H9 (cell line): Measurements from ENCODE around the gene THBS3. TPM values are rescaled to one million over a fixed set of nuclear protein-coding genes. Genes with fewer than 3 reads are reported as not detected.
A peak's percentile ranks its signal among the peaks of the same experiment; 100 is the strongest.

Experiments
- DNase-seq: peaks from one replicate; pipeline ENCODE4 v3.0.0-alpha.2; 2017
- H2AFZ ChIP-seq: one replicate; pipeline ENCODE4 v1.6.1; 2013; ENCODE audit warnings: mild to moderate bottlenecking, low read length, control low read depth, moderate library complexity
- H2AK5ac ChIP-seq: 2 replicates; pipeline ENCODE4 v1.6.1; 2013; ENCODE audit warnings: low read length, control low read depth, mixed read lengths; ENCODE audit not compliant: insufficient read length
- H2BK120ac ChIP-seq: one replicate; pipeline ENCODE4 v1.6.1; 2013; ENCODE audit warnings: low read depth, mild to moderate bottlenecking, low read length, control low read depth, inconsistent platforms; ENCODE audit not compliant: poor library complexity, severe bottlenecking
- H2BK12ac ChIP-seq: 2 replicates; pipeline ENCODE4 v1.6.1; 2013; ENCODE audit warnings: low read length, control low read depth, mixed read lengths, low read depth; ENCODE audit not compliant: insufficient read length
- H2BK15ac ChIP-seq: 2 replicates; pipeline ENCODE4 v1.6.1; 2013; ENCODE audit warnings: low read depth, low read length, control low read depth
- H2BK20ac ChIP-seq: one replicate; pipeline ENCODE4 v1.6.1; 2013; ENCODE audit warnings: low read depth, mild to moderate bottlenecking, low read length, control low read depth, inconsistent platforms; ENCODE audit not compliant: poor library complexity, severe bottlenecking
- H2BK5ac ChIP-seq: 2 replicates; pipeline ENCODE4 v1.6.1; 2013; ENCODE audit warnings: low read length, control low read depth, mixed read lengths; ENCODE audit not compliant: insufficient read length
- H3K14ac ChIP-seq: 2 replicates; pipeline ENCODE4 v1.6.1; 2013; ENCODE audit warnings: low read length, control low read depth; ENCODE audit not compliant: insufficient read depth
- H3K18ac ChIP-seq: 2 replicates; pipeline ENCODE4 v1.6.1; 2013; ENCODE audit warnings: low read depth, mild to moderate bottlenecking, mixed read lengths, low read length, control low read depth; ENCODE audit not compliant: insufficient read length
- H3K23ac ChIP-seq: 2 replicates; pipeline ENCODE4 v1.6.1; 2013; ENCODE audit warnings: low read length, control low read depth, mixed read lengths, low read depth; ENCODE audit not compliant: insufficient read length
- H3K23me2 ChIP-seq: 2 replicates; pipeline ENCODE4 v1.6.1; 2013; ENCODE audit warnings: low read depth, mild to moderate bottlenecking, mixed read lengths, low read length, control low read depth; ENCODE audit not compliant: insufficient read length, poor library complexity, severe bottlenecking
- H3K27ac ChIP-seq: 2 replicates; pipeline ENCODE4 v1.5.1; 2013; ENCODE audit warnings: low read length, control low read depth, mixed read lengths, low read depth; ENCODE audit not compliant: insufficient read length
- H3K27me3 ChIP-seq: 2 replicates; pipeline ENCODE4 v1.6.1; 2013; ENCODE audit warnings: low read length, control low read depth, inconsistent platforms; ENCODE audit not compliant: insufficient read depth
- H3K4ac ChIP-seq: 2 replicates; pipeline ENCODE4 v1.6.1; 2013; ENCODE audit warnings: low read depth, mild to moderate bottlenecking, control low read depth, inconsistent platforms, low read length, moderate library complexity
- H3K4me1 ChIP-seq: 2 replicates; pipeline ENCODE4 v1.6.1; 2013; ENCODE audit warnings: low read length, control low read depth, inconsistent platforms; ENCODE audit not compliant: insufficient read depth
- H3K4me2 ChIP-seq: 2 replicates; pipeline ENCODE4 v1.6.1; 2013; ENCODE audit warnings: low read length, control low read depth, mixed read lengths; ENCODE audit not compliant: insufficient read length, insufficient read depth
- H3K56ac ChIP-seq: 2 replicates; pipeline ENCODE4 v1.6.1; 2013; ENCODE audit warnings: low read depth, mild to moderate bottlenecking, mixed read lengths, low read length, control low read depth; ENCODE audit not compliant: insufficient read length
- H3K79me1 ChIP-seq: 2 replicates; pipeline ENCODE4 v1.6.1; 2013; ENCODE audit warnings: low read depth, mild to moderate bottlenecking, moderate library complexity, low read length, control low read depth, inconsistent platforms; ENCODE audit not compliant: insufficient read depth, poor library complexity, severe bottlenecking
- H3K79me2 ChIP-seq: 2 replicates; pipeline ENCODE4 v1.6.1; 2013; ENCODE audit warnings: low read length, control low read depth, inconsistent platforms; ENCODE audit not compliant: insufficient read depth
- H3K9ac ChIP-seq: 2 replicates; pipeline ENCODE4 v1.6.1; 2013; ENCODE audit warnings: low read length, control low read depth, mixed read lengths; ENCODE audit not compliant: insufficient read length; ENCODE audit errors: extremely low read depth
- H3K9me3 ChIP-seq: one replicate; pipeline ENCODE4 v1.6.1; 2013; ENCODE audit warnings: low read depth, low read length, inconsistent platforms; ENCODE audit not compliant: control insufficient read depth
- H3T11ph ChIP-seq: one replicate; pipeline ENCODE4 v1.6.1; 2013; ENCODE audit warnings: mild to moderate bottlenecking, low read length, control low read depth, inconsistent platforms
- H4K20me1 ChIP-seq: one replicate; pipeline ENCODE4 v1.6.1; 2013; ENCODE audit not compliant: control insufficient read depth, insufficient read length, insufficient read depth
- H4K5ac ChIP-seq: 2 replicates; pipeline ENCODE4 v1.6.1; 2013; ENCODE audit warnings: low read depth, mild to moderate bottlenecking, mixed read lengths, low read length, control low read depth; ENCODE audit not compliant: insufficient read length
- H4K8ac ChIP-seq: replicated peaks from 2 replicates; pipeline ENCODE4 v1.6.1; 2013; ENCODE audit warnings: low read length, control low read depth, mixed read lengths, low read depth; ENCODE audit not compliant: insufficient read length
- H4K91ac ChIP-seq: 2 replicates; pipeline ENCODE4 v1.6.1; 2013; ENCODE audit warnings: low read depth, mild to moderate bottlenecking, moderate library complexity, mixed read lengths, low read length, control low read depth; ENCODE audit not compliant: insufficient read length
- H3K27ac Mint-ChIP-seq, 3 experiments: 2 replicates in 2 of 3; 3 replicates in 1 of 3; pipeline ENCODE4 v1.8.0; 2020 to 2021; ENCODE audit warnings: mixed read lengths in 3 of 3, mild to moderate bottlenecking in 1 of 3, moderate library complexity in 1 of 3
- H3K27me3 Mint-ChIP-seq: 2 replicates; pipeline ENCODE4 v1.8.0; 2021; ENCODE audit warnings: low read depth, mild to moderate bottlenecking, moderate library complexity, mixed read lengths
- H3K36me3 Mint-ChIP-seq, 3 experiments: 2 replicates in 2 of 3; 3 replicates in 1 of 3; pipeline ENCODE4 v1.8.0; 2020 to 2021; ENCODE audit warnings: low read depth in 3 of 3, mixed read lengths in 3 of 3; ENCODE audit not compliant: insufficient read depth in 1 of 3
- H3K4me1 Mint-ChIP-seq, 2 experiments: 2 replicates each; pipeline ENCODE4 v1.8.0; 2020; ENCODE audit warnings: mixed read lengths in 2 of 2
- H3K4me3 Mint-ChIP-seq, 2 experiments: 2 replicates in 1 of 2; 3 replicates in 1 of 2; pipeline ENCODE4 v1.8.0; 2020 to 2021; ENCODE audit warnings: mild to moderate bottlenecking in 2 of 2, mixed read lengths in 2 of 2, moderate library complexity in 1 of 2
- H3K9me3 Mint-ChIP-seq, 2 experiments: 2 replicates in 1 of 2; 3 replicates in 1 of 2; pipeline ENCODE4 v1.8.0; 2020; ENCODE audit warnings: mild to moderate bottlenecking in 2 of 2, mixed read lengths in 2 of 2, moderate library complexity in 1 of 2
- CTCF ChIP-seq: fragments of 200-600 bp; sonication (generic); conservative IDR thresholded peaks from 3 replicates; pipeline ENCODE4 v1.8.0; 2021; ENCODE audit warnings: antibody characterized with exemption, mild to moderate bottlenecking
- WGBS: extraction: QIAGEN DNeasy Blood & Tissue Kit; methylation state at CpG from one replicate; pipeline ENCODE4 v1.1.7; 2013; ENCODE audit warnings: missing lambda C conversion rate, low lambda C conversion rate, mixed read lengths; ENCODE audit not compliant: insufficient read length; ENCODE audit errors: extremely low coverage; 5-methylcytosine and 5-hydroxymethylcytosine counted together
- total RNA-seq: library from RNA; stranded (reverse); gene quantifications from 2 replicates; pipeline ENCODE4 v1.2.1, GENCODE V29; 2021

THBS3 gene
- total RNA-seq, 1 experiment from 2014 or later = 5.9 TPM

GRCh38 chr1:155226910-155227260, 19.2 kb upstream of the THBS3 start:
- no peak overlapping the region for H2AFZ ChIP-seq
- H3K36me3 Mint-ChIP-seq = peaks cover 0 to 10% (median 8%) of the 10 kb centered on the region in 3 experiments; a peak in 4 of 7 replicates

More at GRCh38 chr1:155226910-155227260, 19.2 kb upstream of the THBS3 start:
- Histone ChIP-seq H3K4me2 (peak overlapping the region; percentile 81), H4K5ac (no peak overlapping the region), H3K79me1 (no peaks in the 10 kb centered on the region), H3K4me1 (no peaks in the 10 kb centered on the region; the same call in 1 of the 2 replicates), H4K91ac (no peak overlapping the region), H2BK12ac (no peak overlapping the region), H2BK20ac (no peak overlapping the region), H3K9me3 (no peaks in the 10 kb centered on the region), H3K4ac (no peak overlapping the region), H3K56ac (no peak overlapping the region), H4K8ac (no peak overlapping the region), H2BK120ac (no peak overlapping the region), H3K18ac (peak overlapping the region; percentile 37), H2AK5ac (no peak overlapping the region), H3K23me2 (peaks cover 4% of the 10 kb centered on the region), H2BK5ac (no peak overlapping the region), H3K79me2 (no peaks in the 10 kb centered on the region), H3K23ac (no peak overlapping the region), H3T11ph (no peak overlapping the region), H3K9ac (peak overlapping the region; percentile 71), H2BK15ac (no peak overlapping the region), H3K27me3 (no peaks in the 10 kb centered on the region), H3K27ac (no peak overlapping the region), H4K20me1 (no peaks in the 10 kb centered on the region), H3K14ac (peak overlapping the region; percentile 44; the same call in 1 of the 2 replicates)
- Mint-ChIP-seq H3K27ac (peak overlapping the region; percentile 91 to 99 (median 97)), H3K9me3 (no peaks in the 10 kb centered on the region; a peak in 1 of 5 replicates), H3K4me1 (peaks cover 20 to 27% of the 10 kb centered on the region in 2 experiments), H3K4me3 (peak overlapping the region; percentile 88), H3K27me3 (peaks cover 35% of the 10 kb centered on the region)
- WGBS = no CpG with 5 or more reads among the region's 19 CpGs
- TF ChIP-seq CTCF = 0 out of 3 replicates have a peak, but pooled peaks have one; percentile 15
- DNase-seq = peak; percentile 74
